Mesothelial cell of epicardium (in vitro differentiated cells): ENCODE data around the gene FKBP2. TPM values are rescaled to one million over a fixed set of nuclear protein-coding genes. Genes with fewer than 3 reads are reported as not detected.
A peak's percentile ranks its signal among the peaks of the same experiment; 100 is the strongest.

ENCODE experiments used
- DNase-seq, 2 experiments: peaks; one replicate each; pipeline ENCODE4 v3.0.0; 2021; ENCODE audit warnings: low spot score in 2 of 2; ENCODE audit not compliant: unreplicated experiment in 2 of 2
- H3K27ac Mint-ChIP-seq: 2 replicates; pipeline ENCODE4 v1.8.0; 2021; ENCODE audit warnings: mixed read lengths
- H3K27me3 Mint-ChIP-seq: 2 replicates; pipeline ENCODE4 v1.8.0; 2021; ENCODE audit warnings: low read depth, mixed read lengths
- H3K36me3 Mint-ChIP-seq: 2 replicates; pipeline ENCODE4 v1.8.0; 2021; ENCODE audit warnings: mixed read lengths
- H3K4me1 Mint-ChIP-seq: 2 replicates; pipeline ENCODE4 v1.8.0; 2021; ENCODE audit warnings: mixed read lengths
- H3K4me3 Mint-ChIP-seq: 2 replicates; pipeline ENCODE4 v1.8.0; 2021; ENCODE audit warnings: mild to moderate bottlenecking, moderate library complexity, mixed read lengths
- H3K9me3 Mint-ChIP-seq: 2 replicates; pipeline ENCODE4 v1.8.0; 2021; ENCODE audit warnings: mixed read lengths
- CTCF ChIP-seq: fragments of 200-600 bp; sonication (generic); IDR thresholded peaks from one replicate; pipeline ENCODE4 v1.5.0; 2021; ENCODE audit warnings: antibody characterized with exemption; ENCODE audit not compliant: unreplicated experiment
- total RNA-seq: library from RNA; stranded (reverse); gene quantifications from 3 replicates; pipeline ENCODE4 v1.2.1, GENCODE V29; 2021

The FKBP2 gene
- total RNA-seq, result 35.5 to 40.2 TPM (median 36.4 TPM) in 3 replicates

GRCh38 chr11:64240435-64241240 is at the start of gene FKBP2:
Gene FKBP2 (plus strand): TSS chr11:64241095. CDS start chr11:64242388, 1,293 bp downstream.
- Mint-ChIP-seq H3K27ac (peak within 1 kb of the TSS; percentile 100), H3K4me1 (peaks cover 23% of the 10 kb centered on the region), H3K36me3 (peaks cover 3% of the 10 kb centered on the region), H3K9me3 (no peaks in the 10 kb centered on the region), H3K27me3 (no peaks in the 10 kb centered on the region), H3K4me3 (peak within 1 kb of the TSS; percentile 90)
- TF ChIP-seq CTCF, result no peak
- DNase-seq, result peak; percentile 97 to 98

- no peak overlapping the region for H3K4me3 Mint-ChIP-seq
- H3K9me3 Mint-ChIP-seq, result no peaks in the 10 kb centered on the region
- H3K4me1 Mint-ChIP-seq, result no peaks in the 10 kb centered on the region
- H3K36me3 Mint-ChIP-seq, result peaks cover 26% of the 10 kb centered on the region
- no peak for DNase-seq
- no peak overlapping the region for H3K27ac Mint-ChIP-seq
- H3K27me3 Mint-ChIP-seq, result no peaks in the 10 kb centered on the region
- no peak for TF ChIP-seq CTCF
Observed at GRCh38 chr11:64192434-64192833, 48.5 kb upstream of the FKBP2 start.

- Mint-ChIP-seq H3K9me3 (no peaks in the 10 kb centered on the region), H3K4me1 (no peaks in the 10 kb centered on the region), H3K36me3 (peaks cover 35% of the 10 kb centered on the region), H3K27me3 (no peaks in the 10 kb centered on the region), H3K27ac (no peak overlapping the region), H3K4me3 (no peak overlapping the region)
- no peak for TF ChIP-seq CTCF
- no peak for DNase-seq
Observed at GRCh38 chr11:64196626-64197025, 44.3 kb upstream of the FKBP2 start.

GRCh38 chr11:64198511-64198910 is 42.4 kb upstream of the FKBP2 start:
- no peak for DNase-seq
- no peak for TF ChIP-seq CTCF
- H3K27me3 Mint-ChIP-seq, result no peaks in the 10 kb centered on the region
- H3K4me1 Mint-ChIP-seq, result no peaks in the 10 kb centered on the region
- peaks cover 46% of the 10 kb centered on the region for H3K36me3 Mint-ChIP-seq
- H3K27ac Mint-ChIP-seq, result no peak overlapping the region
- no peak overlapping the region for H3K4me3 Mint-ChIP-seq
- no peaks in the 10 kb centered on the region for H3K9me3 Mint-ChIP-seq

GRCh38 chr11:64201543-64201942 is 39.4 kb upstream of the FKBP2 start:
- Mint-ChIP-seq H3K4me3 (no peak overlapping the region), H3K36me3 (peaks cover 38% of the 10 kb centered on the region), H3K27ac (no peak overlapping the region), H3K27me3 (no peaks in the 10 kb centered on the region), H3K9me3 (no peaks in the 10 kb centered on the region), H3K4me1 (peaks cover 7% of the 10 kb centered on the region)
- no peak for TF ChIP-seq CTCF
- no peak for DNase-seq
